DND-41 (cell line): ENCODE results near the gene CAPN15.

Experiments used
- ATAC-seq: fragments of 200-7000 bp; cut with Tn5 transposase; 3 replicates; pipeline ENCODE4 v1.9.1; 2021; ENCODE audit warnings: low read depth; ENCODE audit not compliant: insufficient read depth
- DNase-seq: peaks from one replicate; pipeline ENCODE4 v3.0.0-alpha.2; 2020
- H2AFZ ChIP-seq: 2 replicates; pipeline ENCODE4 v1.6.0; 2012; ENCODE audit warnings: low read depth, low read length
- H3K27ac ChIP-seq: 2 replicates; pipeline ENCODE4 v1.5.1; 2012; ENCODE audit warnings: low read length, inconsistent platforms
- H3K27me3 ChIP-seq: fragments of 200-600 bp; sonication (generic); 2 replicates; pipeline ENCODE4 v1.6.0; 2012; ENCODE audit warnings: low read length, mild to moderate bottlenecking, inconsistent platforms; ENCODE audit not compliant: insufficient read depth, poor library complexity
- H3K36me3 ChIP-seq: 2 replicates; pipeline ENCODE4 v1.5.1; 2012; ENCODE audit warnings: low read length, inconsistent platforms; ENCODE audit not compliant: insufficient read depth
- H3K4me1 ChIP-seq: 2 replicates; pipeline ENCODE4 v1.5.1; 2012; ENCODE audit warnings: mild to moderate bottlenecking, low read length; ENCODE audit not compliant: insufficient read depth
- H3K4me2 ChIP-seq: 2 replicates; pipeline ENCODE4 v1.6.0; 2012; ENCODE audit warnings: mild to moderate bottlenecking, moderate library complexity, low read length, inconsistent platforms; ENCODE audit not compliant: insufficient read depth
- H3K4me3 ChIP-seq, 2 experiments: fragments of 200-600 bp in 1 of 2; shearing (Covaris generic) in 1 of 2; 2 replicates each; pipeline ENCODE4 v1.5.1; 2012 to 2016; ENCODE audit warnings: inconsistent platforms in 2 of 2, low read length in 2 of 2, mild to moderate bottlenecking in 2 of 2, low read depth in 1 of 2, moderate library complexity in 1 of 2
- H3K79me2 ChIP-seq: 2 replicates; pipeline ENCODE4 v1.6.0; 2012; ENCODE audit warnings: low read length, inconsistent platforms; ENCODE audit not compliant: insufficient read depth
- H3K9ac ChIP-seq: 2 replicates; pipeline ENCODE4 v1.6.0; 2012; ENCODE audit warnings: low read depth, mild to moderate bottlenecking, inconsistent platforms, low read length, moderate library complexity
- H3K9me3 ChIP-seq: 2 replicates; pipeline ENCODE4 v1.5.1; 2012; ENCODE audit warnings: low read length, moderate library complexity, mild to moderate bottlenecking, inconsistent platforms; ENCODE audit not compliant: insufficient read depth, severe bottlenecking
- H4K20me1 ChIP-seq: 2 replicates; pipeline ENCODE4 v1.6.0; 2012; ENCODE audit warnings: low read length; ENCODE audit not compliant: insufficient read depth
- EZH2 ChIP-seq: IDR thresholded peaks from 3 replicates; pipeline ENCODE4 v1.6.1; 2012; ENCODE audit warnings: borderline replicate concordance, low read depth, mild to moderate bottlenecking, moderate library complexity, low read length, inconsistent platforms; ENCODE audit not compliant: severe bottlenecking
- TF ChIP-seq, protein P1 (sequence below): IDR thresholded peaks from 2 replicates; pipeline ENCODE4 v1.5.1; 2012; ENCODE audit warnings: borderline replicate concordance, low read length, moderate library complexity, mild to moderate bottlenecking; ENCODE audit not compliant: poor library complexity, severe bottlenecking; ENCODE audit errors: extremely low read depth

The CAPN15 gene

DNA sequence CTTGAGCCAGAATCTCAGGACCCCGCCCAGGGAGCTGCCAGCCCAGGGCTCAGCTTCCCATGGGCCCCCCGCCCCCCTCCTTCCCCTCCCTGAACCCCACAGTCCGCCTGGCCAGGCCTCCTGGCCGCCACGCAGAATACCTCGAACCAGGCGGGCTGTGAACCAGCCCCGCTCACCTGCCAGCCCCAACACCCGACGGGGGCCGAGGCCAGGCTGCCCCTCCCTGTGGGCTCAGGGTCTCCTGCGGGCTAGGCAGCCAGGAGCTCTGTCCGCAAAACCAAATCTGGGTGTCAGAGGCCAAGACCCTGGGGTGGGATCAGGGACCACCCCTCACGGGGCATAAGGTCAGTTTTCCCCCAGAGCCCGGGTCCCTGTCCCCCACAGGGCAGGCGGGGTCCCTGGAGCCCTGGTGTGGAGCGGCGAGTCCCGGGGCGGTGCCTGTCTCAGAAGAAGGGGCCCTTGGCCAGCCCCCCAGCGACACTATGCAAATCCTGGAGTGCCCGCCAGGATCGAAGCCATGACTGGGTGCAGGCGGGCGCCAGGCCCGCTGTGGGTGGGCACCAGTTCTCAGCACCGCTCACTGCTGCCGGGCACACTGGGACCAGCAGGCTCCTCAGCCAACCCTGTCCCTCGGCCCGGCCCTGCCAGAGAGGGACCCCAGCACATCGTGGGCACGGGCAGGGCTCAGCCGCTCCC, 26.2 kb downstream of the CAPN15 start:
- ATAC-seq, result no peak; the same call in 2 of the 3 replicates
- no peak overlapping the region for H3K27ac ChIP-seq

DNA sequence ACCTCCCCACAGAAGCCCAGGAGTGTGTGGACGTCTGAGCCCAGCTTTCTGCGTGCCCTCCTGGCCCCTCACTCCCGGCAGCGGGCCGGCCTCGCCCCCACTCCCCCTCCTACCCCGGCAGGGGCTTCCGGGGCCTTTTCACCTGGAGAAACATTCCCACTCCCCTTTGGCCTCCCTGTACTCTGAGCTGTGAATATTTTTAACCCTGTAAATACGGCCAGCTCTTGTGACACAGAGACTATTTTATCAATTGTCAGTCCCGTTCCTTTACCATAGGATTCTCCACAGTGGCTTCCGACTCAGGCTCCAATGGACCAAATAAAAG, 26.7 kb downstream of the CAPN15 start:
- H3K27ac ChIP-seq, result no peak overlapping the region
- no peaks in the 10 kb centered on the region for H3K4me1 ChIP-seq
- H3K27me3 ChIP-seq, result no peaks in the 10 kb centered on the region
- no peak for ATAC-seq
- peaks cover 6% of the 10 kb centered on the region for H4K20me1 ChIP-seq
- no peaks in the 10 kb centered on the region for H3K9me3 ChIP-seq
- H3K79me2 ChIP-seq, result no peaks in the 10 kb centered on the region
- no peak overlapping the region for H3K9ac ChIP-seq
- H3K4me2 ChIP-seq, result no peak overlapping the region
- no peak overlapping the region for H3K4me3 ChIP-seq
- no peak for TF ChIP-seq EZH2
- TF ChIP-seq, protein P1, sequence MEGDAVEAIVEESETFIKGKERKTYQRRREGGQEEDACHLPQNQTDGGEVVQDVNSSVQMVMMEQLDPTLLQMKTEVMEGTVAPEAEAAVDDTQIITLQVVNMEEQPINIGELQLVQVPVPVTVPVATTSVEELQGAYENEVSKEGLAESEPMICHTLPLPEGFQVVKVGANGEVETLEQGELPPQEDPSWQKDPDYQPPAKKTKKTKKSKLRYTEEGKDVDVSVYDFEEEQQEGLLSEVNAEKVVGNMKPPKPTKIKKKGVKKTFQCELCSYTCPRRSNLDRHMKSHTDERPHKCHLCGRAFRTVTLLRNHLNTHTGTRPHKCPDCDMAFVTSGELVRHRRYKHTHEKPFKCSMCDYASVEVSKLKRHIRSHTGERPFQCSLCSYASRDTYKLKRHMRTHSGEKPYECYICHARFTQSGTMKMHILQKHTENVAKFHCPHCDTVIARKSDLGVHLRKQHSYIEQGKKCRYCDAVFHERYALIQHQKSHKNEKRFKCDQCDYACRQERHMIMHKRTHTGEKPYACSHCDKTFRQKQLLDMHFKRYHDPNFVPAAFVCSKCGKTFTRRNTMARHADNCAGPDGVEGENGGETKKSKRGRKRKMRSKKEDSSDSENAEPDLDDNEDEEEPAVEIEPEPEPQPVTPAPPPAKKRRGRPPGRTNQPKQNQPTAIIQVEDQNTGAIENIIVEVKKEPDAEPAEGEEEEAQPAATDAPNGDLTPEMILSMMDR, result no peak
- no peak overlapping the region for H2AFZ ChIP-seq
- H3K36me3 ChIP-seq, result peaks cover 31% of the 10 kb centered on the region
- no peak for DNase-seq

More for the DNA sequence above, 26.2 kb downstream of the CAPN15 start:
- Histone ChIP-seq H4K20me1 (peaks cover 6% of the 10 kb centered on the region), H2AFZ (no peak overlapping the region), H3K9me3 (no peaks in the 10 kb centered on the region), H3K4me1 (no peaks in the 10 kb centered on the region), H3K9ac (no peak overlapping the region), H3K27me3 (no peaks in the 10 kb centered on the region), H3K36me3 (peaks cover 35% of the 10 kb centered on the region), H3K4me2 (no peak overlapping the region), H3K4me3 (no peak overlapping the region), H3K79me2 (no peaks in the 10 kb centered on the region)
- DNase-seq, result no peak
- TF ChIP-seq, protein P1, result no peak
- no peak for TF ChIP-seq EZH2

DNA sequence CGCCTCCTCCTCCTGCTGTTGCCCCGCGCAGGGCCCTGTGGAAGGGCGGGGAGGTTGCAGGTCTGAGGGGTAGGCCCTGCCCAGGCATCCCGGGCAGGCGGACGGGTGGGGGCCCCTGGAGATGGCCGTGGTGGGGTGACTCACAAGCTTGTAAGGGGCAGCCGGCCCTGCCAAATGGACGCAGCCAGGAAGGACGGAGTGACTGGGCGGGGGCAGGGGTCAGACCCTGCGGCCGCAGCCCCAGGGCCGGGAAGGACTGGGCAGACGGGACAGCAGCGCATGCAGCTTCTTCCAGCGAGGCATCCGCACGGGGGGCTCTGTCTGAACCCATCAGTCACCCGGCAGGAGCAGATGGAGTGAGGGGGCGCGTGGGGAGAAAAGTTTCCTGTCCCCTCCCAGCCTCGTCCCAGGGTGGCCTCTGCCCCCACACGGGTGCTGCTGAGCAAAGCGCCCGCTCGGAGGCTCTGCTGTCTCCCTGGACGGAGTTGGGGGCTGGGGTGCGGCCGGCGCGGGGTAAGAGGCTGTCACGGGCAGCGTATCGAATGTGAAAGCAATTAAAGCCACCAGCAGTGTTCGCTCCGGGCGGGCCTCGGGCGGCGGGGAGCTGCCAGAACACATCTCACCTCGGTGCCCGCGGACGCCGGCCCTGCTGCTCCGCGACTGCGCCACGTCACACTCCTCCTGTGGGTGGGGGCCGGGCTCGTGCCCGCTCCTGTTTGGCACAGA, 27.3 kb downstream of the CAPN15 start:
- peaks cover 26% of the 10 kb centered on the region for H3K36me3 ChIP-seq
- H3K27me3 ChIP-seq, result no peaks in the 10 kb centered on the region
- DNase-seq (no peak), ATAC-seq (no peak)
- no peak overlapping the region for H2AFZ ChIP-seq
- H3K4me3 ChIP-seq, result no peak overlapping the region
- no peaks in the 10 kb centered on the region for H3K79me2 ChIP-seq
- H3K4me1 ChIP-seq, result no peaks in the 10 kb centered on the region
- peaks cover 5% of the 10 kb centered on the region for H4K20me1 ChIP-seq
- H3K4me2 ChIP-seq, result no peak overlapping the region
- TF ChIP-seq, protein P1, result no peak
- no peak for TF ChIP-seq EZH2
- no peak overlapping the region for H3K9ac ChIP-seq
- no peaks in the 10 kb centered on the region for H3K9me3 ChIP-seq
- H3K27ac ChIP-seq, result no peak overlapping the region
